ENCODE data around the gene SIGLEC12. TPM values are rescaled to one million over a fixed set of nuclear protein-coding genes. Genes with fewer than 3 reads are reported as not detected.
"Not testable (repeated sequence)": the region's sequence is repeated elsewhere in the genome, so short reads cannot be mapped to it uniquely, and the experiment has no call there.

The SIGLEC12 gene
- polyA plus RNA-seq, 2 of the 4 experiments (the other 2 are of a cell fraction): not detected

- Histone ChIP-seq H3K9me3 (peaks cover 13% of the 10 kb centered on the region; the same call in 2 of the 3 replicates), H3K4me2 (no peak overlapping the region), H3K27ac (no peak overlapping the region), H3K4me1 (no peaks in the 10 kb centered on the region), H3K4me3 (no peak overlapping the region)
- POLR2A ChIA-PET: no interaction called here
- no peak for DNase-seq (ENCODE audit: low read depth in 1 of 2, low spot score in 1 of 2)
- no peak for FAIRE-seq
- CTCF ChIA-PET: interaction anchor here (1.1 to 1.8 kb wide), 2 partner anchors 24 to 27 kb away, joined by 3 to 7 read pairs; no protein-coding TSS in a partner anchor
- no peak for ATAC-seq
- TF ChIP-seq HOXB5 (CRISPR knock-in tag; IDR thresholded peaks at IDR 0.05): no peak
- no peak for TF ChIP-seq EHMT2 (IDR thresholded peaks at IDR 0.05; ENCODE audit: low read depth)
- TF ChIP-seq MAX (IDR thresholded peaks at IDR 0.05): no peak
- no peak for TF ChIP-seq ELK1 (IDR thresholded peaks at IDR 0.05; ENCODE audit: low read depth, low read length)
- no peak for TF ChIP-seq BCL3 (IDR thresholded peaks at IDR 0.05)
- 20% methylated on average over 13 of the region's 13 CpGs for WGBS (ENCODE audit: missing lambda C conversion rate)
Observed at GRCh38 chr19:51448411-51449016, 53.1 kb downstream of the SIGLEC12 start.

GRCh38 chr19:51448011-51448410, 53.6 kb downstream of the SIGLEC12 start:
- CTCF ChIA-PET: interaction anchor here (0.9 to 1.8 kb wide), 2 partner anchors 25 to 26 kb away, joined by 4 to 7 read pairs; no protein-coding TSS in a partner anchor
- FAIRE-seq (no peak), ATAC-seq (no peak), DNase-seq (ENCODE audit: low read depth in 1 of 2, low spot score in 1 of 2) (no peak)
- WGBS (ENCODE audit: missing lambda C conversion rate): 28% methylated on average over 7 of the region's 7 CpGs
- Histone ChIP-seq H3K4me2 (no peak overlapping the region), H3K27ac (no peak overlapping the region), H3K4me1 (no peaks in the 10 kb centered on the region), H3K4me3 (no peak overlapping the region), H3K9me3 (peaks cover 13% of the 10 kb centered on the region; the same call in 2 of the 3 replicates)
- TF ChIP-seq MAFK (IDR thresholded peaks at IDR 0.05; ENCODE audit: partially characterized antibody) (no peak), MYC (IDR thresholded peaks at IDR 0.05; ENCODE audit: borderline replicate concordance, low read length) (no peak), ATOH8 (CRISPR knock-in tag; IDR thresholded peaks at IDR 0.05; ENCODE audit: low read depth) (no peak), RCOR1 (IDR thresholded peaks at IDR 0.05; ENCODE audit: low read depth, low read length) (no peak), MAZ (IDR thresholded peaks at IDR 0.05; ENCODE audit: borderline replicate concordance, low read depth, low read length) (no peak), CHD4 (IDR thresholded peaks at IDR 0.05; ENCODE audit: borderline replicate concordance) (no peak), JUNB (IDR thresholded peaks at IDR 0.05) (no peak), SREBF2 (IDR thresholded peaks at IDR 0.05) (no peak), HOXA7 (CRISPR knock-in tag; IDR thresholded peaks at IDR 0.05) (no peak), ZC3H11A (IDR thresholded peaks at IDR 0.05) (no peak), EP300 (IDR thresholded peaks at IDR 0.05) (no peak)
- POLR2A ChIA-PET: no interaction called here

- CTCF ChIA-PET: interaction anchor here (0.6 to 2.1 kb wide), 5 partner anchors 9 to 28 kb away, joined by 3 to 6 read pairs (median 4); no protein-coding TSS in a partner anchor
- FAIRE-seq; H3K4me3 ChIP-seq; H3K4me1 ChIP-seq; DNase-seq (ENCODE audit: low read depth in 1 of 2, low spot score in 1 of 2); H3K4me2 ChIP-seq; POLR2A ChIA-PET; H3K27ac ChIP-seq; ATAC-seq: not testable (repeated sequence)
- TF ChIP-seq MAFK (IDR thresholded peaks at IDR 0.05; ENCODE audit: partially characterized antibody): peak; percentile 94
- WGBS (ENCODE audit: missing lambda C conversion rate): 14% methylated on average over 3 of the region's 3 CpGs
- H3K9me3 ChIP-seq: peaks cover 13% of the 10 kb centered on the region; the same call in 2 of the 3 replicates
Observed at GRCh38 chr19:51447510-51447909, 54.1 kb downstream of the SIGLEC12 start.
